ENCODE measurements around the gene SPAG7. TPM values are rescaled to one million over a fixed set of nuclear protein-coding genes. Genes with fewer than 3 reads are reported as not detected.
"Not testable (repeated sequence)": the region's sequence is repeated elsewhere in the genome, so short reads cannot be mapped to it uniquely, and the experiment has no call there.

Gene SPAG7
- total and polyA plus RNA-seq, 2 donors: 35.2 to 83.2 TPM

DNA sequence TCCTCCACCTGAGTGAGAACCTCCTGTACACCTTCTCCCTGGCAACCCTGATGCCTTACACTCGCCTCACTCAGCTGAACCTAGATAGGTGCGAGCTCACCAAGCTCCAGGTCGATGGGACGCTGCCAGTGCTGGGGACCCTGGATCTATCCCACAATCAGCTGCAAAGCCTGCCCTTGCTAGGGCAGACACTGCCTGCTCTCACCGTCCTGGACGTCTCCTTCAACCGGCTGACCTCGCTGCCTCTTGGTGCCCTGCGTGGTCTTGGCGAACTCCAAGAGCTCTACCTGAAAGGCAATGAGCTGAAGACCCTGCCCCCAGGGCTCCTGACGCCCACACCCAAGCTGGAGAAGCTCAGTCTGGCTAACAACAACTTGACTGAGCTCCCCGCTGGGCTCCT is 34.9 kb downstream of the SPAG7 start:
- DNase-seq (ENCODE audit: extremely low spot score): no peak
- Histone ChIP-seq H3K36me3 (ENCODE audit: insufficient read depth) (no peaks in the 10 kb centered on the region), H3K4me1 (ENCODE audit: insufficient read depth) (no peaks in the 10 kb centered on the region), H3K27ac (ENCODE audit: low read depth) (no peak overlapping the region), H3K4me3 (ENCODE audit: low read depth, low read length) (no peak overlapping the region)
- WGBS: 89% methylated on average over 12 of the region's 12 CpGs

DNA sequence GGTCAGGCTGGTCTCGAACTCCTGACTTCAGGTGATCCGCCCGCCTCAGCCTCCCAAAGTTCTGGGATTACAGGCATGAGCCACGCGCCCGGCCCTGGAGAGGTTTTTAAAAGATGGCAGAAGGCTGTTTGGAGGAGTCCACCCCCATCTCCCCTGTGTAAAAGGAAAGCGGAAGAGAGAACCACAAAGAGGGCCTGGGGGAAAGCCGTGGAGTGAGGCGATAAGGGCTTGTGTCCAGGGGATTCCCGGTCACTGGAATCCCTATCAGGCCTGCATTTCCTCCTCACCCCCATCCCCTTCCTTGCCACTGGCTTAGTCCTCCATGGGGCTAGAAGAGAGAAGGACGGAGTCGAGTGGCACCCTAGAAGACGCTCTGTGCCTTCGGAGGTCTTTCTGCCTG is 35.7 kb downstream of the SPAG7 start, which contains the start of gene GP1BA:
TSS of gene GP1BA (plus strand) at position 315 of the 400 bp plus-strand sequence. CDS start 328 bp downstream, outside the sequence.
- Histone ChIP-seq H3K36me3 (ENCODE audit: insufficient read depth) (no peaks in the 10 kb centered on the region), H3K27ac (ENCODE audit: low read depth) (no peak within 1 kb of the TSS), H3K4me3 (ENCODE audit: low read depth, low read length) (no peak within 1 kb of the TSS), H3K4me1 (ENCODE audit: insufficient read depth) (no peaks in the 10 kb centered on the region)
- DNase-seq (ENCODE audit: extremely low spot score): no peak
- WGBS: 86% methylated on average over 14 of the region's 14 CpGs

DNA sequence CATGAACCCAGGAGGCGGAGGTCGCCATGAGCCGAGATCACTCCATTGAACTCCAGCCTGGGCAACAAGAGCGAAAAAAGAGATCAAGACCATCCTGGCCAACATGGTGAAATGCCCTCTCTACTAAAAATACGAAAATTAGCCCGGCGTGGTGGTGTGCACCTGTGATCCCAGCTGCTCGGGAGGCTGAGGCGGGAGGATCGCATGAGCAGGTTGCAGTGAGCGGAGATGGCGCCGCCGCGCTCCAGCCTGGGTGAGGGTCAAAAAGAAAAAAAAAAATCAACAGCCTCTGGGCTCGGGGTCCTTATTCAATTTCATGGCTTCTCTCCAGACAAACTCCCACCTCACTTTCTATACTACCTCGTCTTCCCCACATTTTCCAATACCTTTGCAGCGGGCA is 38.7 kb downstream of the SPAG7 start:
- no peak for DNase-seq (ENCODE audit: extremely low spot score)
- Histone ChIP-seq H3K4me3 (ENCODE audit: low read depth, low read length) (no peak overlapping the region), H3K36me3 (ENCODE audit: insufficient read depth) (no peaks in the 10 kb centered on the region), H3K4me1 (ENCODE audit: insufficient read depth) (no peaks in the 10 kb centered on the region), H3K27ac (ENCODE audit: low read depth) (no peak overlapping the region)
- WGBS: 96% methylated on average over 18 of the region's 18 CpGs

DNA sequence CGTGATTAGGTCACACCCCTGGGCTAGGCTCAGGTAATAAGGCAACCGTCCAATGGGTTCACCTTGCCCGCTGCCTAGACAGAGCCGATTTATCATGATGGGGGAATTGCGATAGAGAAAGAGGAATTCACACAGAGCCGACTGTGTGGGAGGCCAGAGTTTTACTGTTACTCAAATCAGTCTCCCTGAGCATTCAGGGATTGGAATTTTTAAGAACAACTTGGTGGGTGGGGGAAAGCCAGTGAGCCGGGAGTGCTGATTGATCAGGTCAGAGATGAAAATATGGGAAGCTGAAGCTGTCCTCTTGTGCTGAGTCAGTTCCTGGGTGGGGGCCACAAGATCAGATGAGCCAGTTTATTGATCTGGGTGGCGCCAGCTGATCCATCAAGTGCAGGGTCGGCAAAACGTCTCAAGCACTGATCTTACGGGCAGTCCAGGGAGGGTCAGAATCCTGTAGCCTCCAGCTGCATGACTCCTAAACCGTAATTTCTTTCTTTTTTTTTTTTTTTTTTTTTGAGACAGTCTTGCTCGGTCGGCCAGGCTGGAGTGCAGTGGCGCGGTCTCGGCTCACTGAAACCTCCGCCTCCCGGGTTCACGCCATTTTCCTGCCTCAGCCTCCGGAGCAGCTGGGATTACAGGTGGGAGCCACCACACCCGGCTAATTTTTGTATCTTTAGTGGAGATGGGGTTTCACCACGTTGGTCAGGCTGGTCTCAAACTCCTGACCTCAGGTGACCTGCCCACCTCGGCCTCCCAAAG is 40.9 kb downstream of the SPAG7 start:
- WGBS: 81% methylated on average over 24 of the region's 24 CpGs
- H3K4me1 ChIP-seq (ENCODE audit: insufficient read depth); H3K4me3 ChIP-seq (ENCODE audit: low read depth, low read length); H3K27ac ChIP-seq (ENCODE audit: low read depth); DNase-seq (ENCODE audit: extremely low spot score); H3K36me3 ChIP-seq (ENCODE audit: insufficient read depth): not testable (repeated sequence)

DNA sequence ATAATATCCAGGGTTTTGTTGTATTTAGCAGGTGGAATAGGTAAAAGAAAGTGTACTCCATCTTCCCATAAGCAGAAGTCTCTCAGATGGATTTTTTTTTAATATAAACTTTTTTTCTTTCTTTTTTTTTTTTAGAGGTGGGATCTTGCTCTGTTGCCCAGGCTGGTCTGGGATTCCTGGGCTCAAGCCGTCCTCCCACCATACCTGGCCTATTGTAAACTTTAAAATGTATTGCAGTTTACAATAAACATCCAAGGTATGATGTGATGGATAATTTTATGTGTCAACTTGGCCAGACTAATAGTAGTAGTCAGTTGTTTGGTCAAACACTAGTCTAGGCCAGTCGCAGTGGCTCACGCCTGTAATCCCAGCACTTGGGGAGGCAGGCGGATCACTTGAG is 46.3 kb downstream of the SPAG7 start:
- Histone ChIP-seq H3K4me1 (ENCODE audit: insufficient read depth) (no peaks in the 10 kb centered on the region), H3K36me3 (ENCODE audit: insufficient read depth) (no peaks in the 10 kb centered on the region), H3K27ac (ENCODE audit: low read depth) (no peak overlapping the region), H3K4me3 (ENCODE audit: low read depth, low read length) (no peak overlapping the region)
- DNase-seq (ENCODE audit: extremely low spot score): no peak
- 90% methylated on average over 4 of the region's 4 CpGs for WGBS

DNA sequence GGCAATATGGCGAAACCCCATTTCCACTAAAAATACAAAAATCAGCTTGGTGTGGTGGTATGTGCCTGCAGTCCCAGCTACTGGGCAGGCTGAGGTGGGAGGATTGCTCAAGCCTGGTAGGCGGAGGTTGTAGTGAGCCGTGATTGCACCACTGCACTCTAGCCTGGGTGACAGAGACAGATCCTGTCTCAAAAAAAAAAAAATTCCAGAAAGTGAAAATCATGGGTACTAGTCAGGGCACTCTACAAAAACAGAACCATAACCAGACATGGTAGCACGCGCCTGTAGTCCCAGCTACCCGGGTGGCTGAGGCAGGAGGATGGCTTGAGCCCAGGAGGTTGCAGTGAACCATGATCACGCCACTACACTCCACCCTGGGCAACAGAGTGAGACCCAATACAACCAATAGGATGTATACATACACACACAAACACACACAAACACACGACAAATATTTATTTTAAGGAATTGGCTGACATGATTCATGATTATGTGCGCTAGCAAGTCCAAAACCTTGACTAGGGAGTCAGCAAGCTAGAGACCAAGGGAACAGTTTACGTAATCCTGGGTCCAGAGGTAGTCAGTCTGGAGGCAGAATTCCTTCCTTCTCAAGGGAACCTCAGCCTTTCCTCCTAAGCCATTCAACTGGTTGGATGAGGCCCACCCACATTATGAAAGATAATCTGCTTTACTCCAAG is 47.1 kb downstream of the SPAG7 start:
- H3K36me3 ChIP-seq (ENCODE audit: insufficient read depth): no peaks in the 10 kb centered on the region
- H3K4me3 ChIP-seq (ENCODE audit: low read depth, low read length): no peak overlapping the region
- H3K4me1 ChIP-seq (ENCODE audit: insufficient read depth): no peaks in the 10 kb centered on the region
- no peak overlapping the region for H3K27ac ChIP-seq (ENCODE audit: low read depth)
- WGBS: 87% methylated on average over 10 of the region's 10 CpGs
- DNase-seq (ENCODE audit: extremely low spot score): no peak

DNA sequence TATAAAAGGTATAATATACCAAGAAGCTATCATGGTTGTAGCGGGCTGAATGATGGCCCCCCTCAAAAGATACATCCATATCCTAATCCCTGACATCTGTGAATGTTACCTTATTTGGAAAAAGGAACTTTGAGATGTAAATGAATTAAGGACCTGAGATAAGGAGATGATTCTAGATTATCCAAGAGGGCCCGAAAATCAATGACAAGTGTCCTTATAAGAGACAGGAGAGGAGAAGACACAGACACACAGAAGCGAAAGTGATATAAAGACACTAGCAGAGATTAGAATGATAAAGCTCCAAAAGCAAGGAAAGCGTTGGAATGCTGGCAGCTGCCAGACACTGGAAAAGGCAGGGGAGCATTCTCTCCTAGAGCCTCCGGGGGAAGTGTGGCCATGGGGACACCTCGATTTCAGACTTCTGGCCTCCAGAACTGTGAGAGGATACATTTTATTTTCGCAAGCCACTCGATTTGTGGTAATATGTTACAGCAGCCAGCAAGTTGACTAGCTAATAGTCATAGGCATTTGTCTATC is 48.0 kb downstream of the SPAG7 start:
- WGBS: 44% methylated on average over 8 of the region's 8 CpGs
- H3K4me1 ChIP-seq (ENCODE audit: insufficient read depth): no peaks in the 10 kb centered on the region
- H3K4me3 ChIP-seq (ENCODE audit: low read depth, low read length): no peak overlapping the region
- no peak for DNase-seq (ENCODE audit: extremely low spot score)
- H3K27ac ChIP-seq (ENCODE audit: low read depth): no peak overlapping the region
- H3K36me3 ChIP-seq (ENCODE audit: insufficient read depth): no peaks in the 10 kb centered on the region

DNA sequence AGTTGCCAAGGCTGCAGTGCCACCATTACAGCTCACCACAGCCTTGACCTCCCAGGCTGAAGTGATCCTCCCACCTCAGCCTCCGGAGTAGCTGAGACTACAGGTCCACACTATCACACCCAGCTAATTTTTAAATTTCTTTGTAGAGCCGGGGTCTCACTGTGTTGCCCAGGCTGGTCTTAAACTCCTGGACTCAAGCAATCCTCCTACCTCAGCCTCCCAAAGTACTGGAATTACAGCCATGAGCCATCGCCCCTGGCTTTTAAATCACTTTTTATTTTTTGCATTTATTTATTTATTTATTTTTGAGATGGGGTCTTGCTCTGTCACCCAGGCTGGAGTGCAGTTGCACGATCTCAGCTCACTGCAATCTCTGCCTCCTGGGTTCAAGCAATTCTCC is 53.1 kb downstream of the SPAG7 start:
- not testable (repeated sequence) for H3K36me3 ChIP-seq (ENCODE audit: insufficient read depth); H3K27ac ChIP-seq (ENCODE audit: low read depth); H3K4me3 ChIP-seq (ENCODE audit: low read depth, low read length); H3K4me1 ChIP-seq (ENCODE audit: insufficient read depth); DNase-seq (ENCODE audit: extremely low spot score)
- WGBS: 92% methylated on average over 4 of the region's 4 CpGs

DNA sequence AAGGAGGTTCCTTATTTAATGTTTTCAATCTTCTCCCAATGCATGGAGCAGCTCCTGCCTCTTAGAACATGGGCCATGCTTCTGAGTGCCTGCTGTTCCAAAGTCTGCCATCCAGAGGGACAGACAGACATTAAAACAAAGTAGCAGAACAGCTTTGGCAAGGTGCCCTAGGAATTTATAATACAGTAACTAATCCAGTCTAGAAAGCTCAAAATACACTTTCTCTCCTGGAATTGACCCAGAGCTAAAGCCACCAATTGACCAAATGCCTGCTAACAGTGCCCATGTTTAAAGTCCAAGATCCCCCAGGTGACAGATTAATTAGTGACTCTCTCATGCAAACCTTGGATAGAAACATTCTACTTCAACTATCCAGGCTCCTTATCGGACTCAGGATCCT is 53.6 kb downstream of the SPAG7 start:
- Histone ChIP-seq H3K4me3 (ENCODE audit: low read depth, low read length) (no peak overlapping the region), H3K27ac (ENCODE audit: low read depth) (no peak overlapping the region), H3K4me1 (ENCODE audit: insufficient read depth) (no peaks in the 10 kb centered on the region), H3K36me3 (ENCODE audit: insufficient read depth) (no peaks in the 10 kb centered on the region)
- no peak for DNase-seq (ENCODE audit: extremely low spot score)
- 61% methylated on average over 1 of the region's 1 CpG for WGBS

Small RNA genes within 50 kb of the gene (small RNA-seq; reads per million reads assigned to genes)
- gene MIR6864 (not detected), gene MIR6865 (not detected)

Other genes starting within 250 kb of the SPAG7 start
- gene MED11, start 236.4 kb downstream of the SPAG7 start, total RNA-seq: 13.1 TPM
- 31.7 TPM for gene MED11, start 236.4 kb downstream of the SPAG7 start, polyA plus RNA-seq
- 0.42 TPM for gene ZMYND15, start 228.0 kb downstream of the SPAG7 start, total RNA-seq
- 0.60 TPM for gene ZMYND15, start 228.0 kb downstream of the SPAG7 start, polyA plus RNA-seq
- gene CXCL16, start 227.9 kb downstream of the SPAG7 start, total RNA-seq: 3.2 TPM
- 14.3 TPM for gene CXCL16, start 227.9 kb downstream of the SPAG7 start, polyA plus RNA-seq
- not detected for gene TM4SF5, start 195.9 kb downstream of the SPAG7 start, total RNA-seq
- gene TM4SF5, start 195.9 kb downstream of the SPAG7 start, polyA plus RNA-seq: 0.18 TPM
- 0.95 TPM for gene VMO1, start 181.5 kb downstream of the SPAG7 start, total RNA-seq
- gene VMO1, start 181.5 kb downstream of the SPAG7 start, polyA plus RNA-seq: 2.4 TPM
- not detected for gene GLTPD2, start 178.9 kb downstream of the SPAG7 start, total RNA-seq
- gene GLTPD2, start 178.9 kb downstream of the SPAG7 start, polyA plus RNA-seq: 0.10 TPM
- gene PSMB6, start 171.7 kb downstream of the SPAG7 start, total RNA-seq: 60.5 TPM
- gene PSMB6, start 171.7 kb downstream of the SPAG7 start, polyA plus RNA-seq: 214 TPM
- 23.6 TPM for gene PLD2, start 160.7 kb downstream of the SPAG7 start, total RNA-seq
- gene PLD2, start 160.7 kb downstream of the SPAG7 start, polyA plus RNA-seq: 21.7 TPM
- gene MINK1, start 134.5 kb downstream of the SPAG7 start, total RNA-seq: 29.9 TPM
- 45.2 TPM for gene MINK1, start 134.5 kb downstream of the SPAG7 start, polyA plus RNA-seq
- gene C17orf107, start 68.3 kb downstream of the SPAG7 start, total RNA-seq: 7.7 TPM
- gene C17orf107, start 68.3 kb downstream of the SPAG7 start, polyA plus RNA-seq: 1.7 TPM
- gene CHRNE, start 64.7 kb downstream of the SPAG7 start, total RNA-seq: 0.79 TPM
- 0.79 TPM for gene CHRNE, start 64.7 kb downstream of the SPAG7 start, polyA plus RNA-seq
- not detected for gene GP1BA, start 35.5 kb downstream of the SPAG7 start, total RNA-seq
- 0.04 TPM for gene GP1BA, start 35.5 kb downstream of the SPAG7 start, polyA plus RNA-seq
- 27.7 TPM for gene SLC25A11, start 27.8 kb downstream of the SPAG7 start, total RNA-seq
- gene SLC25A11, start 27.8 kb downstream of the SPAG7 start, polyA plus RNA-seq: 73.5 TPM
- gene RNF167, start 27.5 kb downstream of the SPAG7 start, total RNA-seq: 15.3 TPM
- 119 TPM for gene RNF167, start 27.5 kb downstream of the SPAG7 start, polyA plus RNA-seq
- 205 TPM for gene PFN1, start 19.3 kb downstream of the SPAG7 start, total RNA-seq
- gene PFN1, start 19.3 kb downstream of the SPAG7 start, polyA plus RNA-seq: 1,651 TPM
- 31.5 TPM for gene ENO3, start 16.7 kb downstream of the SPAG7 start, total RNA-seq
- 6.3 TPM for gene ENO3, start 16.7 kb downstream of the SPAG7 start, polyA plus RNA-seq
- gene CAMTA2, start 19.9 kb upstream of the SPAG7 start, total RNA-seq: 5.7 TPM
- 46.1 TPM for gene CAMTA2, start 19.9 kb upstream of the SPAG7 start, polyA plus RNA-seq
- 0.42 TPM for gene INCA1, start 29.7 kb upstream of the SPAG7 start, total RNA-seq
- gene INCA1, start 29.7 kb upstream of the SPAG7 start, polyA plus RNA-seq: 1.3 TPM
- gene KIF1C, start 30.1 kb upstream of the SPAG7 start, total RNA-seq: 26.9 TPM
- gene KIF1C, start 30.1 kb upstream of the SPAG7 start, polyA plus RNA-seq: 89.4 TPM
- gene SLC52A1, start 67.6 kb upstream of the SPAG7 start, total RNA-seq: 0.58 TPM
- 0.35 TPM for gene SLC52A1, start 67.6 kb upstream of the SPAG7 start, polyA plus RNA-seq
- 9.2 TPM for gene ZFP3, start 110.7 kb upstream of the SPAG7 start, total RNA-seq
- gene ZFP3, start 110.7 kb upstream of the SPAG7 start, polyA plus RNA-seq: 3.9 TPM
- 9.1 TPM for gene ZNF232, start 144.1 kb upstream of the SPAG7 start, total RNA-seq
- 9.0 TPM for gene ZNF232, start 144.1 kb upstream of the SPAG7 start, polyA plus RNA-seq
- 0.85 TPM for gene USP6, start 148.2 kb upstream of the SPAG7 start, total RNA-seq
- gene USP6, start 148.2 kb upstream of the SPAG7 start, polyA plus RNA-seq: 0.03 TPM
- 26.3 TPM for gene ZNF594, start 224.1 kb upstream of the SPAG7 start, total RNA-seq
- 5.8 TPM for gene ZNF594, start 224.1 kb upstream of the SPAG7 start, polyA plus RNA-seq

Measured in urinary bladder (tissue), 4 donors.